T47D (cell line): Measurements from ENCODE around the gene GCSAM.
A peak's percentile ranks its signal among the peaks of the same experiment; 100 is the strongest.

ENCODE experiments used
- DNase-seq, 2 experiments: peaks; one replicate each; pipeline versions ENCODE4 v3.0.0 to v3.0.0-alpha.2; 2011 to 2012; ENCODE audit warnings: low read depth in 1 of 2, low spot score in 1 of 2
- JUND ChIP-seq: IDR thresholded peaks from 2 replicates; pipeline ENCODE4 v1.6.1; 2012; ENCODE audit warnings: low read depth
- in situ Hi-C: cut with HindIII; loops from 2 replicates; pipeline ENCODE4 v1.10.0; 2016; ENCODE audit warnings: low sequenced_read_pairs, low pct_unique_long_range_greater_than_20kb

The GCSAM gene

DNA sequence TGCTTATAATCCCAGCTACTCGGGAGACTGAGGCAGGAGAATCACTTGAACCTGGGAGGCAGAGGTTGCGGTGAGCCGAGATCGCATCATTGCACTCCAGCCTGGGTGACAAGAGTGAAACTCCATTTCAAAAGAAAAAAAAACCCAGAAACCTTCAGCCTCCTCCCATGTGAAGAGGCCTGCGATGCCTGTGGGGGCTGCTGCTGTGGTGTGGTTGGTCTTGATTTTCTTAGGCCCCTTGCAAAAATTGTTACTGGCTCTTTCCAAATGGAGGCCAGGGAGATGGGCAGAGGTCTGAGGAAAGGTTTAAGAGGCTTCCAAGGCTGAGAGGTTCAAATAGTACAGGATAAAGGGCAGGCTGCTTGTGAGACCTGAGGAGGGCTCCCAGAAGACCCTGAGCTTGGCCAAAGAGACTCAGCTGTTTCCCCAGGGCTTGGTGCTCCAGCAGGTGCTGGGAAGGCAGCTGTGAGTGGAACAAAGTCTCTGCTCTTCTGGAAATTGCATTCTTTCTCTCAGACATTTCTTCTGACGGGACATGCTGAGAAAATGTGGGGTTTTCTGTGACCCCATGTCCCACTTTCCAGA lies 18.4 kb downstream of the GCSAM start:
- in situ Hi-C loops = no loop called here
- no peak for DNase-seq
- no peak for TF ChIP-seq JUND

DNA sequence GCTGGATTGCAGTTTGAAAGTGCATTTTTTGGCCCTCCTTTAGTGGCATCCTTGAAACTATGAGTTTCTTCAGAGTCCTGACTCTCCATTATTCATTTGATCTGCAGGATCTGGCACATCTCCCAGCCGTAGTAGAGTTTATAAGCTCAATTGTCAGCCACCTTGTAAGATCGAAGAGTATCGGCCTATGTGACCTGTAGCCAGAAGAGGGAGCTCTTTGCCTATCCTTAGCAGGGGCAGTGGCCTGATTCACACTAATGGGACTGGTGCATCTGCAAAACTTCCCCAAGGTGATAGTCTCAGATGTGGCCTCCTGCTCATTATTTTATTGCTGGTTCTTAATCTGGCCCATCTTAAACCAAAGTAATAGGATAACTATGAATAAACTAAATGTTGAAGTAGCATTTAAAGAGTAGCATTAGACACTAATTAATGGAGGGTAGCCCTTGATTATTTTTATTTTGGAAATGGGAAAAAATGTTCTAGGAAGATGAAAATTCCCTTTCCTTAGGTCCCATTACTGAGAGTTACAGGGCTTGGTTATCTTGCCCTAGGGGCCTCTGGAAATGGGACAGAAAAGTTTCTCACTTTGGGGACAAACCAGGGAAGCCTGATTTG lies 21.2 kb downstream of the GCSAM start:
- TF ChIP-seq JUND = no peak
- peak in 1 of 2 experiments; percentile 77 for DNase-seq
- in situ Hi-C loops = no loop called here

DNA sequence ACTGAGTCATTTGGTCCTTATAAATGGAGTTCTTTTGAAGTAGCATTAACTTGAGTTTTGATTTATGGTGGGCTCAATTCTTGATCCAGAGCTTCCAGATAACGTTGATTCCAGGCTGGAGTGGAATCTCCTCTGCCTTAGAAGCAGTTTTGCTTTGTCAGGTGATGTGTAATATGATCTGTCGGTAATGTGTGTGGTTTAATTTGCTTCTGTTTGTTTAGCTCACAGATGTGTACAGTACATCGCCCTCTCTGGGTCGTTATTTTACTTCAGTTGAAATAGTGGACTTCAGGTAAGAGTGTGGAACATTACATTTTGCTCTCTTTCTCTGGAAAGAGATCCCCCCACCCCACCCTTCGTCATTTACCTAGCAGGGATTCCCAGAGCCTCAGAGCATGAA lies 23.7 kb downstream of the GCSAM start:
- in situ Hi-C loops = no loop called here
- TF ChIP-seq JUND = no peak
- DNase-seq = peak in 1 of 2 experiments; percentile 54

DNA sequence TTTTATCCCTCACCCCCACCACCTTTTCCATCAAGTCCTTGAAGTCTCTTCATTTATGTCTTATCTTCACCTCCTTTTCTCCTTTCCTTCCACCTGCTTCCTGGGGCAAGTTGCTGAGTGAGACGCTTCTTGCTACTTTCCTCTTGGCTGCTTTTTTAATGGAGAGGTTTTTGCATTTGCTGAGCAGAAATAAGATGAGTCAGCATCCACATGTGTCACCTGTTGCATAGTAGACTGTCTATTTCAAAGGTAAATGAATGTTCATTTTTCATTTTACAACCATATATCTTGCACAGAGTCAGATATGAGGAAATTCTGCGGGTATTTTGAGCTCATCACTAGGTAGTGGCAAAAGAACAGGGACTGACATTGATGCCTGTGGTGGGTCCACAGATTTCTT lies 28.3 kb downstream of the GCSAM start:
- no peak for TF ChIP-seq JUND
- in situ Hi-C loops = no loop called here

DNA sequence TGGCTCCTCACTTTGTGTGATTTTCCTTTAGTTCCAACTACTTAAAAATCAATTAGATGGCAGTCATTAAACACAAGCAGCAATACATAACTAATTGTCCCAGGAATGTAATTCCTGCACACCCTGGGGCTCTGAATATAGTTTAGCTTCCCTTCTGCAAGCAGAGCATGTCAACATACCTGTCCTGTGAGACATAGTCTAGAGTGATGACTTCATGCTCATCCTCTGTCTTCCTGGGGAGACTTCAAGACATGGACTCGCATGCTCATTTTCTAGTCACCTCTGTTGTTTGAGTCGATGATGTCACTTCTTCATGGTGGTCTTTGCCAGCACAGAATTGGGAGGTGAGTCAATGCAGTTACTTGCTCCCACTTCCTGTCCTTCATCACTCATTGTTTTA lies 31.1 kb downstream of the GCSAM start:
- in situ Hi-C loops = no loop called here

More for the DNA sequence above, 28.3 kb downstream of the GCSAM start:
- no peak for DNase-seq

DNA sequence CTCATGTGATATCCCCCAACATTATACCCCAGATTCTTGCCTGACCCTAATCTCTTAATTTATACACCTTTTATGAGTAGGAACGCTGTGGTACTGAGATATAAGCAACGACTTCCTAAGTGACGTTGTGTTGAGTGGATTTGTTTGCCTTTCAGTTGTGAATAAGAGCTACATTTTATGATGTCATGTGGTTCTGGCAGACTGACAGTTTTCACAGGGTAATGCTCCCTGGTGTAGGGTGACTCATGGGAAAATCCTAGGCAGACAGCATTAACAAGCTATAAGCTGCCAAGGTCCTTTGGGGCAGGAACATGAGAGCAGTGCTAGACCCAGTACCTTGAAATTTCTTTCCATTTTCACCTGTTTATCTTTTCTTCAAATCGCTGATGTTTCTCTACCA lies 35.7 kb downstream of the GCSAM start:
- in situ Hi-C loops = no loop called here
- no peak for TF ChIP-seq JUND

More for the DNA sequence above, 31.1 kb downstream of the GCSAM start:
- TF ChIP-seq JUND = no peak
- DNase-seq = peak in 1 of 2 experiments; percentile 60

DNA sequence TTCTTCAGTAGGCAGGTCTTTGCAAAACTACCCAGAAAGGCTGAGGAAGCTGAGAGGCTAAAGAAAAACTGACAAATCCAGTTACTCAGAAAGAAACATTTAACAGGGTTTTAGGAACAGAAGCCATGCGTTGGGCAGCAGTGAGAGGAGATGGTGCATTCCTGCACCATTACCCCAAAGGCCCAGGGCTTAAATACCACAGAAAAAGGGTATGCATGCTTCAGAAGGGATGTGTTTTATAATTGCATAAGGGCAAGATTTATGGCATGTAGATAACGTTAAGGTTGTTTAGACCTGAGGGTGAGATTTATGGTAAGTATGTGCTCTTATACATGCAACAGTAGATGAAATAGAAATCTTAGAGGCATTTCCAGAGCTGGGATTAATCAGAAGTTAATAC lies 36.9 kb downstream of the GCSAM start:
- in situ Hi-C loops = no loop called here
- no peak for DNase-seq
- TF ChIP-seq JUND = no peak

More for the DNA sequence above, 35.7 kb downstream of the GCSAM start:
- DNase-seq = peak in 1 of 2 experiments; percentile 88

DNA sequence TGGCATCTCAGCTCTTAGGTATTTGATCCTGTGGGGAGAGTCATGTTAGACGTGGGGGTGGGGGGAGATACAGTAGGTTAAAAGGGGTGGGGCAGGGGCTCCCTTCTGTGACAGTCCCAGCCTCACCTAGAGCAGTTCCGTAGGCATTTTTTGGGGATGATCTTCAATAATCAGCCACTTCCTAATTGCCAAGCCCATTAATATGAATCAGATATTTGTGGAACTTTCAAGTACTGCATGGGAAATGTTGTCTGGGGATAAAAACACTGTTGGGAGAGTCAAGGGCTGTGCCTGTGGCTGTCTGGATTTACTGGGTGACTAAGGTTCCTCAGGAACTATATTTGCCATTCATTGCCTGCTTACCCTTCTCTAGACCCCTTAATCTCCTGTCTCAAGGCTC lies 37.3 kb downstream of the GCSAM start:
- TF ChIP-seq JUND = no peak
- in situ Hi-C loops = no loop called here
- DNase-seq = no peak

DNA sequence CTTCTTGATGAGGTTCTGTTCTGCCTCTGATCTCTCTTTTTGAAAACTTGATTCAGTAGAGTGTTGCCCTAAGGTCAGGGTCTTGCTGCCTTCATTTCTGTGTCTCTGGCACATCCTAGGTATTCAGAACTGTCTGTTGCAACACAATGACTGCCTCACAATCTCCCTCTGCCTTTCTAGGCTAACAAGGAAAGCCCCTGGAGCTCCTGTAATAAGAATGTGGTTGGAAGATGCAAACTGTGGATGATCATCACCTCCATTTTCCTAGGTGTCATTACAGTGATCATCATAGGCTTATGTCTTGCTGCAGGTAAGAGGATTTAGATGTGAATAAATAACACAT lies 39.9 kb downstream of the GCSAM start:
- in situ Hi-C loops = no loop called here
- no peak for DNase-seq
- TF ChIP-seq JUND = no peak

DNA sequence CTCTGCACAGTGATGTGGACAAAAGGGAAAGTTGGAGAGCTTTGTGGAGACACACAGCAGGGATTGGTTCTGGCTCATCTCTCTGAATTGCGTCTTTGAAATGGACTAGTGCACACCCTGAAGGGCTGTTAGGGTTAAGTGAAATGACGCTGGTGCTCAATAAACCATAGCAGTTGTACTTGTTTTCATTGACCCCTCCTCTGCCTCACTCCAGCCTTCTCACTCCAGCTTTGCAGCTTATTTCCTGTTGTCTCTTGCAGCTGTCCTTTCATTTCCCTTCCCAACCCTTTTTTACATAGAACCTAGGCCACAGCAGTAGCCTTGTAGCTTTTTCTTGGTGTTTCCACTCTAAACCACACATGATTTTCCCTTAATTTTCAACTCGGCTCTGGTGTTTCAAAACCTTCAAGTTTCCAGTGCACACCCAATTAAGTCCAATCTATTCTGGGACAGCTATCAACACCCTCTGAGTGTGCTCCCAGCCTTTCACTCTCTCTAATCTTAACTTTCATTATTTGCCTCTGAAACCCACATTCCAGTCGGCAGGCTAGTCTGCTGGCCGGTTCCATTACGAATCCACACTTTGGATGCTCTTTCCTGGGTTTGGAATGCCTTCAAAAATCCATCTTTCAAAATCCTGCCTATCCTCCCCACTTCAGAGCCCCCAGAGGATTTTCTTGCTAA lies 40.4 kb downstream of the GCSAM start:
- DNase-seq = no peak
- TF ChIP-seq JUND = no peak
- in situ Hi-C loops = no loop called here

DNA sequence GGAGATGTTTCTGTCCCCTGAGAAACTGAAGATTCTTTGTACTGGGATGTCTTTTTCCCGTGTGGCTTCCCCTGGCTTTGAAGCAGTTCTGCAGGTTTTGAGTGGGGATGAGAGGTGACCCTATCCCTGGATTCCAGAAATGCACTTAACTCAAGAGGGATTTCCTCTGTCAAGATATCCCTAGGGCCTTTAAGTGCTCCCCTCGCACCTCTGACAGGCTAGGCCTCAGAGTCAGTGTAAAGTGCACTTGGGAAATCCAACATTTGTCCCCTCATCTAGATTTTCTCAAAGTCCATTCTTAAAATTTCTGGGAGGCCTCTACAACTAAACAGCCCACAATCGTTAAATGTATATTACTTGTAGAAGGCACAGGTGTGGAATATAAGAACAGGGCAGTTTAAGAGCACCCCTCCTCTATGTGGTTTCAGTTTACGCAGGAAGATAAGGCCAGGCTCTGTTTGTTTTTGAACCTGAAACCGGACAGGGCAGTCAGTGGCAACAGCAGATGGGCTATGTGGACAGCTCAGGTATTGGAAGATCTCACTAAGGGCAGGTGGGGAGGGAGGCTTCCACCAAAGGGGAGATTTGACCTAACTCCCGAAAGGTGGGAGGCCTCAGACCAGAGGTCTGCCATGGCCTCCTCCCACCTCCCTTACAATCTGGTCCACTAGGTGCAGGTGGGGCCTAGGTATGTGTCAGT lies 42.0 kb downstream of the GCSAM start:
- in situ Hi-C loops = no loop called here
- TF ChIP-seq JUND = no peak
- DNase-seq = peak in 1 of 2 experiments; percentile 57

DNA sequence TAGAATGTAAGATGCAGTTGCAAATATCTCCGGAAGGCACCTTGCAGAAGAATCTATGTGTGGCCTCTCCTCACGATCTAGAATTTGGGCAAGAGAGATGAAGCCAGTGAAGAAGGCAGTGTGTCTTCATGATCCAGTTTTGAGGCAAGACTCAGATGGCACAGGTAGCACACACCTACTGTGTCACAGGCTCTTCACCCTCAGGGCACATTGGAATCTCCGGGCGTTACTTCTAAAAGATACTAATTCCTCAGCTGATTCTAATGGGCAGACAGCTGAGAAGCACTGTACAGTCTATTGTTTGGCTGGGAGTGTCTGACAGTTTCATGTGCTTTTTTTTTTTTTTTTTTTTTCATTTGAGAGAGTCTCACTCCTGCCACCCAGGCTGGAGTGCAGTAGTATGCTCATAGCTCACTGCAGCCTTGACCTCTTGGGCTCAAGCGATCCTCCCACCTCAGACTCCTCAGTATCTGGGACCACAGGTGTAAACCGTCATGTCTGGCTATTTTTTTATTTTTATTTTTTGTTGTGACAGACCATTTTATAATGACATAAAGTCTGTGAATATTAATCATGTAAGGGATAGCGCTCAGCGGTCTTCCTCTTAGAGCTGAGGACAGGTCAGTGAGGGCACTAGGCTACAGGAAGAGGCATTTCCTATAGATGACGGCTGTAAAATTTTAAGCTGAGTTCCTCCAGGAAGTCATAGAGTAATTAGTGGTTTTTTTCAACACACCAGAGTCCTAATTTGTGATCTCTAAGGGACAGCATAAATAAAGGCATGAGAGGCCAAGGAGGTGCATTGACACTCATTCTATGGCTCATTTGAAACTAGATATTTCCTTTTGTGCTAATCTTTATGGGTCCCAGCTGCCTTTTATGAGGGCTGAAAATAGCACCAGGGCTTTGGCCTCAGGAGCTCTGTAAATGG lies 42.8 kb downstream of the GCSAM start:
- in situ Hi-C loops = no loop called here
- DNase-seq = no peak
- no peak for TF ChIP-seq JUND
